NCI-H146 (cell line): Measurements from ENCODE around the gene SLC8A1.

Experiments used
- DNase-seq: peaks from one replicate; lab custom pipeline; 2025; lab: John Stamatoyannopoulos, UW

SLC8A1 gene

DNA sequence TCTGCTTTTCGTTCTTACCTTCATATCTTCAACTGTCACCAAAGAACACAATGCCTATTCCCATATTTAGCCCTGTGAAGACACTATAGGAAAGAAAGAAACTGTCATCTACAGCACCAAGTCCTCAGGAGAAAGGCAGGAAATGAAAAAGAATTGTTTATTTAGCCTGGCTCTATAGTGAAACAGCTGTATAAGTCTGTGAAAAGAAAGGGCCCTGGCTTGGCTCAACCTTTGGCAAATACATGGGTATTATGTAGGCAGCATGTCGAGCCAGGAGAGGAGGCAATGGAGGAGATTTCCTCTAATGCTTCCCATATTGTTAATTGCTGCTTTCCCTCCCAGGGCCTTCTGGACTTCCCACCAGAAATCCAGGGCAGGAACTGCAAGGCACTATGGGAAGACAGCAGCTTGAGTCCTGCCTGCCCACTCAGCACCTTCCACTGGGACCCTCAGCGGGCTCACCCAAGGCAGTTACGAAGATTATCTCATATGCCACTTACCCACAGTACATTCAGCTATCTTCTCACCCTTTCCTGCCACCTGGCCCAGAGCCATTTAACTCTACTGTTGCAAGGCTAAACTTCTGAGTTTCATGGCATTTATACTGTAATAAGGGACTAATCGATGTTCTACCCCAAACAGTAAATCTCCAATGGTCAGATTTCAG is 30.1 kb downstream of the SLC8A1 start:
- DNase-seq = peak; percentile 13

DNA sequence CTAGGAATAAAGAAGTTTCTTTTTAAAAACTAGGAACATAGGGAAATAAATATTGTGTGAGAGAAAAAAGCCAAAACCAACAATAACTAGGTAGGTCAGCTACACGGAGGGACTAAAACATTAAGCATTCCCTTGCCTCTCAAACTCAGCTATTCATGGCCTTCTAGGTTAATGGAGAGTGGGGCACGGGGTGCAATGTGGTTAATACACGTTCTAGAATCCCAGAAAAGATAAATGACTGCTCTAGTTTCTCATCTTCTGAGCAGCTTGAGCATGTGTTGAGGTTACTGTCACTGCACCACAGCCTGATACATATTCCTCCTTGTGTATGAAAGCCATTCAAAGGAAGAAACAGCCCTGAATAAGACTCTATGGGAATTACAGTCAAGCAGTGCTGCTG is 31.4 kb downstream of the SLC8A1 start:
- no peak for DNase-seq

DNA sequence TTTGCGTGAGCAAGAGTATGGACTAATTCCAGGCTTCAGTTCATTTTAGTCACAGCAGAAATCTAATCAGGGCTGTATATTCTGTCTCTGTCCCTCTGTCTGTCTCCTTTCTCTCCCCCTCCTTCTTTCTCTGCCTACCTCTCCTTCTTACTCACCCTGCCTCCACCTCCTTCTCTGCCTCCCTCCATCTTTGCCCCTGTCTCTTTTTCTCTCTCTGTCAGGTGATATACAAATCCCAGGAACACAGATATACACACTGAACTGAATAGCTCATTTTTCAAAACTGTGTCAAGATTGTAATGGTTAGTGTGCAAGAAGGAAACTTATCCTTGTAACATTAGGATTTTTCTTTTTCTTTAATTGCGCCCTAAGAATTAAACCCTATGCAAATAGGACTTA is 32.5 kb downstream of the SLC8A1 start:
- DNase-seq = no peak

DNA sequence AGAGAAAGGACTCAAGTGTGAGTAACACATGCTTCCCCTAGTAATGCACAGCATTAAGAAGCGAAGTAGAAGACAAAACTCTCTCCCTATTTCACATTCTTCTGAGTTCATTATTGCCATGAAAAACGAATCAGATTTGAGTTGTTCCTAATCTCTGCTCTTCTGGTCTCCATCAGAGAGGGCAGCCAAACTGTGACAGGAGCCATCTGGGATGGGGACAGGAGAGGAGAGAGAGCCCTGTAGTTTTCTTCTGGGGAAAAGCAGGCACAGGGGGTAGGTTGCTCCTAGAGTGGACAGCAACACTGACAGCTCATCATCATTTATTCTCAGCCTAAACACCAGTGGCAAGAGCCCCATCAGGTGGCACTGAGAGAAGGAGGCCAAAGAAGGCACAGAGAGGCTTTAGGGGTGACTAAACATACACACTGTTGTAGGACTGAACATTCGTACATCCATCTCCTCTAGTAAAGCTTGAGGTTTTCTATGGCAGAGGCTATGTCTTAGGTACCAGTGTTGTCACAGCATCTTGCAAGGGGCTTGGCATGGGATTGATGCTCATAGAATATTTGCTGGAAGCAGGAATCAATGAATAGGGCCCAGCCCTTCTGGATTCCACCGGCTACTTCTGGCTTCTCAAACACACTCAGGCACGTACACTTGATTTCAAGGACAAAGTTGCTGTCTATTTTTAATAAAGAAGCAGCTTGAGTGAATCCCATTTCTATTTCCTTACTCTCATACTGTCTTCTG is 33.1 kb downstream of the SLC8A1 start:
- DNase-seq = no peak

DNA sequence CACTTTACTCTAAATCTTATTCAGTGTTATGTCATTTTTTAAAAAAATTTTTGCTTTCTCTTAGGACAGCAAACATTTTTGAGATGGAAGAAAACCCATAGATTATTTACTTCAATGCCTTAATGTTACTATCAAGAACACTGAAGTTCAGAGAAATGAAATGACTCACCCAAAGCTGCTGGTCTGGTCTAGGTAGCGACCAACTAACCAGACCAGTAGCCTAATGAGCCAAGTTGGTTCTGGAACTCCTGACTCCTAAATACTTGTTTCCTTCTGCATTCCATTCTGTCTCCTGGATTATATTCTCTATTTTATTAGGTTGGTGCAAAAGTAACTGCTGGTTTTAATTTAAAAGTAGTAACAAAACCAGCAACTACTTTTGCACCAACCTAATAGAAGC is 35.4 kb downstream of the SLC8A1 start:
- DNase-seq = no peak

DNA sequence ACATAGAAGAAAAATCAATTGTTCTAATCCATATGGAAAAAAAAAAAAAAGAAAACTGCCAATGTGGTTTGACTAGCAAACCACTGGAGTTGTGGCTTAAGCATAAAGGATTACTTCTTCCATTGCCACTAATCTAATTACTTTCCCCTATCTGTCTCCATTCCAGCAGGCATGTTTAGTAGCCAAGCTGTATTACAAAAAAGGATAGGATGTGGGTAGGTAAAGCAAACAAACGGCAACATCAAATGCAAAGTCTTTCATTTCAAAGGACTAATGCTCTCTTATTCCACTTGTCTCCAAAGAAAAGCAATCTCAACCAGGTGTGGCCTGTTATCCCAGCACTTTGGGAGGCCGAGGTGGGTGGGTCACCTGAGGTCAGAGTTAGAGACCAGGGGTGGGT is 36.5 kb downstream of the SLC8A1 start:
- no peak for DNase-seq

DNA sequence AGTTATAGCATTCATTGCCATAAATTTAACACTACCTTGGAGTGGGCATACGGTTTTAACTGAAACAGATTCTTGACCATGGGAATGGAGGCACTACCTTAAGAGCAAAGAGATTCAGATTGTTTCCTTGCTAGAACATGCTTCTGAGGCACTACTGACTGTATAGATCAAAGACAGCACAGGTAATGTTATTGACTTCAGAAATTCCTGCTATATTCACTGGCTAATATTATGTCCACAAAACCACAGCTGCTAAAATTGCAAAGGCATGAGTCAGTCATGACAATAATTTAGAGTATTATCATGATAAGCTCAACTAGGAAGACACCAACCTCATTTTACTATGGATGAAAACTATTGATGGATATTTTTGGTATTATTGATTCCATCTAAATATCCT is 39.4 kb downstream of the SLC8A1 start:
- DNase-seq = no peak

DNA sequence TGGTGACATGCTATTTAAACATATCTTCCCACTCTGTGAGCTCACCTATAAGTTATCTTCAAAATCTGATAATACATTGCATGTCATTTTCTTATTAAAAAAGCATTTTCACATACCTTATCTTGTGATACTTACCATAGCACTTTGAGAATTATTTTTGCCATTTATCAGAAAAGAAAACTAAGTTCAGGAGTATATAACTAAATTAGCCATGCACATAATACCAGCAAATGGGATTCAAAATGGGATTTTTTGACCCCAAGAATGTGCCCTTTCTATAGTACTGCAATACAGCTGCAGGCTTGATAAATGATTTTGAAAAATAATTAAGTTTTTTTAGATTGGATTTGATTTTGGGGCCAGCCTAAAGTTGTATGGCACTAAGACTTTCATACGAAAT is 41.2 kb downstream of the SLC8A1 start:
- DNase-seq = no peak

DNA sequence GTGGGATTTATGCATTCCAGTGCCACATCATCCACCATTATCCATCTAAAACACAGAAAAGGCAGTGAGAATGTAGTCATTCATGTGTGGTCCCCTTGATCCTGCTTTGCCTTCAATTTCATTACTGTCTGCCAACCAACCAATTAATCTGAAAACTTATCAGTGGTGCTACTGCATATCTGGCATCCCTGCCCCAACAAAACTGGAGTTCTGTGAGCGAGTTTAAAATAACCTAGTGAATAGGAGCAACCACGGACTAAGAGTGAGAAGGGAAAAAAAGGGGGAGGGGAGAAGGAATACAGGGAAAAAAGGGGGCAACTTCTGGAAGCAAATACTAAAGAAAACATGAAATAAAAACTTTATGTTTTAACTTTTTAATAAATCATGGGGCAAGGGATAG is 42.2 kb downstream of the SLC8A1 start:
- no peak for DNase-seq

DNA sequence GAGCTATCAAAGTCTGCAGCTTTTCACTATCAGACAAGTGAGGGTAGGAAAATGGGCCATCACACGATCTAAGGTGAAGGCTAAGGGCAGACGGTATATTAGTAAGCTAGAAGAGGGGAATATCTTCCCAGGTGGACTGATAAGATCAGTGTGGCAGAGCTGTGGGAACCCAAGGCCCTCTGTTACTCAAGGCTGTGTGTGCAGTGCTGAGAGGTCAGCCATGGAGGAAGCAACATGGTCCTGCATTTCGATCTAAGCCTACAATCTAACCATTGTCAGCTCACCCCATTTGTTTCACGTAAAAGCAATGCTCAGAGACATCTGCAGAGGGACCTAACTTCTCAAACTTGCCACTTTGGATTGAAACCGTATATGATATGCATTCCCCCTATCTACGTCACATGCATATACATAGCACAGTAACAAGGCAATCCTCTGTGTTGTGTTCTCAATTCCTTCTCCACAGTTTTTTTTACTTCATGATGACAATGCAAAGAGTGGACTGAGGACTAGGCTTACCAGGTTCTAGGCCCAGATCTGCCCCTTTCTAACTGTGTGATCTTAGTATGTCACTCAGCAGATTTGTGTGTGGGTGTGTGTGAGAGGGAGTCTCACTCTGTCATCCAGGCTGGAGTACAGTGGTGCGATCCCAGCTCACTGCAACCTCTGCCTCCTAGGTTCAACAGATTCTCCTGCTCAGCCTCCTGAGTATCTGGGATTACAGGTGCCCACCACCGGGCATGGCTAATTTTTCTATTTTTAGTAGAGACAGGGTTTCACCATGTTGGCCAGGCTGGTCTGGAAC is 45.2 kb downstream of the SLC8A1 start:
- DNase-seq = no peak

DNA sequence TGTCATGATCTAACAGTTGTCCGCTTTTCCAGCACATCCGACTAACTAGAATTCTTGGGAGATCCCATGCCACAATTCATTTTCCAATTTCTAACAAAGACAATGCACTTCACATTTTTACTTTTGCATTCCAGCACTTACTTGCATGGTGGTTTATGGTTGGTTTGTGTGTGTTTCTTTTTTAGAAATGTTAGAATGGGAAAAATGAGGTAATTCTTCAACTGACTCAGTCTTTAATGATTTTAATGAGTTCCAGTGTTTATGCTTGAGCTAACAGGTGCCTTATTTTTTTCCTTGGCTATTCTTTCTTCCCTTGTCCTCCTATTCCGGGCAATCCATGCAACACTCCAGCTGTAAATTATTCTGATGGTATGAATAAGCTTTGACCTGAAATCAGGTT is 46.4 kb downstream of the SLC8A1 start:
- DNase-seq = no peak

DNA sequence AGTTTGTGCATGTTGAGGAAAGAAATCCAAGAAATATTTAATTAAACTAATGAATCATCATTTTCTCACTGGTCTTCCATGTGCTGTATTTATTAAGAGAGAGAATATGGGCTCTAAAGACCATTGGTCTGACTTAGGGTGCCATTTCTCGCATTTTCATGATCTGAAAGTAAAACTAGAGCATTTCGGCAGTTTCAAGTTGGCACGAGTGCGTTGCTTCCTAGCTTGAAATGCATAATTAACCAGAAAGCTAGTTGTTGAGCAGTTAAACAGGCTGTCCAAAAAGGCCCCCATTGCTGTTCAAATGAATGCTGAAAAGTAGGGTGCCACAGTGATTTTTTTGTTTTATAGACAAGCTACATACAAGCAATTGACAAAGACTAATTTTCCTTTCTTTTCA is 47.4 kb downstream of the SLC8A1 start:
- no peak for DNase-seq

DNA sequence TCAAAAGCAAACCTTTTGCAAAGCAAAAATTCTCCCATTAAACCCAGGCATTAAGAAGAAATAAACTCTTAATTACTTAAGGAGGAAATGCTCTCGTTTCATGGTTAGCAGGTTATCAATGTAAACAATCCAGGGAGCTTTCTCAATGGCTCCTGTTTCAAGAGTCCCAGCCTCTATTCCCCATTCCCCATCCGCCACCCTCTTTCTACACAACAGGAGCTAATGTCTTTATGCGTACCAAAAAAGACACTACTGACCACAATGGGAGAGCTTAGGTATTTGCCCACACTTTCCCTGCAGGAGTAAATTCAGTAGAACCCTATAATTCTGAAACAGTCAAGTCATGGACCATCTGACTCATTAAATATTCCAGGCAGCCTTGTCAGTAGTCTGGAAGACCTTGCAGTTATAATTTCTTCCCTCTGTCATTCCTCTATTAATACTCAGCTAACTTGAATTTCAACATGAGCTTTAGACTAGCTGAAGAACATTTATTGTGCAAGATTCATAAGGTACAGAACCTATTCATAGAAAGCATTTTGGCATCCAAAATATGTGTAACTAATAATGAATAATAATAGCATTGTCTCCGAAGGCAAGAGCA is 48.6 kb downstream of the SLC8A1 start:
- DNase-seq = no peak

DNA sequence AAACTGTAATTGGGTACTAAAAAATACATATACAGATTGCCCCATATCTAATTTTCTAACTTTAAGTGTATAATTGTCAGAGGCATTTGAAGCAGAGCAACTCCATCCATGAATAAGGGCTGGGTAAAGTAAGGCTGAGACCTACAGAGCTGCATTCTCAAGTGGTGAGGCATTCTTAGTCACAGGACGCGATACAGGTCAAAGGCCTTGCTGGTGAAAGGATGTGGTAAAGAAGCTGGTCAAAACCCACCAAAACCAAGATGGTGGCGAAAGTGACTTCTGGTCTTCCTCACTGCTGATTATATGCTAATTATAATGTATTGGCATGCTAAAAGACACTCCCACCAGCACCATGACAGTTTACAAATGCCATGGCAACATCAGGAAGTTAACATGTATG is 50.0 kb downstream of the SLC8A1 start:
- DNase-seq = no peak

DNA sequence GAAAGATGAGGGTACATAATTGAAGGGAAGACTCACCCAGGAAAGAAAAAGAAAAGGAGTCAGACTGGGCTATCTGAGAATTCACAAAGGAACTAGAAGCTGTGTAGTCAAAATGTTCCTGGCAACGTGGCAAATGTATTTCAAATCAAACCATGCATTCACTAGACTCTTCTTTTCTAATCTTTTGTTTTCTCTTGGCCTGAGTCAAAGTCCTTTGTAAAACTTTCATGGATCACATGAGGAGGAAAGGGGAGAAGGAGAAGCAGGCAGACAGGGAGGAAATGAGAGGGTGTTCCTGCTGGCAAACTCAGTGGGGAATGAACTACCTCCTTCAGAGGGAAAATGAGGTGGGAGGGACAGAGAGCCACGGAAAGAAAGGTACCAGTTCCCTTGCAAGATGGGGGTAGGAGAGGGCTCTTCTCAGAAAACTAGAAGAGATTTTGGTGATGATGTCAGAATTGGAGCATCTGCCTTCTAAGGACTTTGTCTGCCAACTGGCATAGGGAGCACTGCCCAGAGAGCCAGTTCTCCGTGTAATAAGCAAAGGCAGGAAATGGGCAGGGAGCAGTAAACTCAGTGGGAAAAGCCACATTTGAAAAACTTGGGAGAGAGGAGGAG is 51.4 kb downstream of the SLC8A1 start:
- DNase-seq = no peak

DNA sequence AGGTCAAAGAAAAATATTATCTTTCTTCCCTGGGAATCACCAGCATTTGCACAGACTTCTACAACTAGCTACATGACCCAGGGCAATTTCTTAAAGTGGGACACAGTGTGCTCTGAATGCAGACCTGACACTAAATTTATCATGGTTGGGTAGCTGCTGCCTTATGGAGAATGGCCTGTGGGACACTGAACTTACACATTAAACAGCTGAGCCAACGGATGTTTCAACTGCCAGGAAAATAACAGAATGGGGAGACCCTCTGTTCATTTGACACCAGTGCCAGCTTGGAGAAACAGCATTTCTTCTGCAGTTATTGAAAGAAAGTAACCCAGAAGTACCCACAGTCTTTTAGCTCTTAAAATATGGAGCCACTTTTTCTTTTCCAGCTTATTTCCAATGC is 54.1 kb downstream of the SLC8A1 start:
- DNase-seq = no peak

DNA sequence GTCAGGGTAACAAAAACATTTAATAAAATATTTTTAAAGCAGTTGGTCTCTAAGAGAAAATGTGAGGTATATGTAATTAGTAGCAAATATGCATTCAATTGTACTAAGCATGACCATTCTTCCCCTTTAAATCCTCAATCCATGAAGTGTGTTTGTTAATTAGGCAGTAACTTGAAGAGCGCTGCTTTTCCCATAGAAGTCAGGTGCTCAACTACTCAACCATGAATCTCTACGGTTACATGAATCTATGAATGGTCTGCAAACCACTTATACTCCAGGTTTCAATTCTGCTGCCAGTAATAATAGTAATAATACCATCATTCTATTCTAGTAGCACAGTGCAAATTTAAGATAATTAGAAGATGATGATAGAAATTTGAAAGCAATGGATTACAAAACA is 55.8 kb downstream of the SLC8A1 start:
- DNase-seq = no peak

DNA sequence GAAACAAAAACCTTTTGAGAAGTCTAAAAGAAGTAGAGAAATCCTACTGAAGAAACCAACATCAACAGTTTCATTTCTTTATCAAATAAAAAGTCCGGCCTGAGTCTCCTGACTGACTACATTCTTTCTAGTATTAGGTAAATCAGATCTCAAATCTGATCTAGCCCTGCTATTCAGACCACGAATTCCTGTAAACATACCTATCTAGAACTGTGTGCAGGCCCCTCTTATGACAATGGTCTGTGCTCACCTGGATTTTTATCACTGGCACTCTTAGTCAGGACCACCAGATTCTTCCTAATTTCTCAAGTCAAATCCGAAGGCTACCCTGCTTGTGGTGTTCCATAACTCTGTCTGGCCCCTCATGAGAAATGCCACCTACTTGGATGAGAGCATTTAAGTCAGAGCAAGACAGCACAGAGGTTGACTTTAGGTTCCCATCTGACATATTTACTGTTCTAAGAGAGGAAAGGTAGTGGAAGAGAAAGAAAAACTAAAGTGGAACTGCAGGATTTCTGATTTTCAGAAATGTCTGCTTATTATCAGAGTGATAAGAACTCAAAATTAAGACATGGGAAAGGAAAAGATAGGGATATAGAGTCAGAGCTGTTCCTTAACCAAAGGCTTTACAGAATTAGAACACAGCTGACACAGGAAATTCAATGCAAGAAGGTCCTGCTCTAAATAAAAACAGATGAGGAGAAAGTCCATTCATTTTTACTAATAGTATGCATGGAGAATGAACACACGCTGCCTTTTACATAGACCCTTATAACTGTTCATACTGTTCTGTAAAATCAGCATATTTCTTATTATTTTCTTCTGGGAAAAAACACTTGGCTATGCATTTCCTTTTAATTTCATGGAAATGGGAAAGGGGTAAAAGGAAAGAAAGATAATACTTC is 56.5 kb downstream of the SLC8A1 start:
- no peak for DNase-seq

DNA sequence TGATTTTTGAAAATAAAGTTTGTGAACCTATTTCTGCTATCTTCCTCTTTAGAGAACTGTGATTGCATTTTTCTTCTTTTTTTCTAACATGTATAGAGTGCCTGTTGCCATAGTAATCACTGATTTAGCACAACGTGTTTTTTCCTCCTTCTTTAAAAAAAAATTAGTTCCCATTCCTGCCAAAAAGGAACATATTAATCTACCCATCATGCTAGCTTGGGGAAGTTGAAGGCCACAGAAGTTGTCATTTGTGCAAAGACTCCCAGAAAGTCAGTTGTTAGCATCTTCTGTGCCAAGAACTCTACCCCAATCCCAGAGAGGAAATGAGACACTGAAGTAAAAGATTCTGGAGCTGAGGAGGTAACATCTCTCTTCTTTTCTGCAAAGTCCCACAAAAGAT is 57.3 kb downstream of the SLC8A1 start:
- no peak for DNase-seq

DNA sequence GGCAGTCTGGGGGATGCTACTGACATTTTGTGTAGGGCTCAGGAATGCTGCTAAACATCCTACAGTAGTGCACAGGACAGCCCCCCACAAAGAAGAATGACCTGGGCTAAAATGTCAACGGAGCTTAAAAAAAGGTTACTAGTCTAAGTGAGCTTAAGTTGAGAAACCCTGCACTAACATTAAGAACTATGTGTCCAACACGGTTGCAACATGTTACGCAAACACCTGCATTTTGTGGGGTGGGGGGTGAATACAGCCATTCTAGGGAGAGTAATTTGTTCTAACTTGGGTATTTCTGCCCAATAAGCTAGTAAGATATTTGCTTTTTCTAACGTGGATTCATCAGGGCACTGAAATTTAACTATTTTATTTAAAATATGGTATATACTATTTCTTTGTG is 57.9 kb downstream of the SLC8A1 start:
- DNase-seq = no peak

DNA sequence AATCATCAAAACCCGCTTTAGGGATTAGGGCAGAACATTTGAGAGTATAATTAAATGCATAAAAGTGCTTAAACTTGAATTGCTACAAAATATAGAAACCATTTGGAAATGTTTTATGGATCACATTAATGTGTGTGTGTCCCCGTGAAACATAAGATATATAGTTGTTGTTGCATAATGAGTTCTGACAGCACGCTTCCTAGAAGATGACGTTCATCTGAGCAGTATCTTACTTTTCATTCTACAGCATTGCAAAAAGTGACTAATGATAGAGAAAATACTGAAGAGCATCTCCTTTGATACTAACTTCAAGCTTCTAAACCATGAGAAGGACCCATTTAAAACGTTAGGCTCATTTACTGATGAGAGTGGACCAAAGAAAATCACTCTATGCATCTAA is 63.7 kb downstream of the SLC8A1 start:
- DNase-seq = no peak
